ENCODE results near the gene KANSL2. TPM values are rescaled to one million over a fixed set of nuclear protein-coding genes. Genes with fewer than 3 reads are reported as not detected.
"Not testable (repeated sequence)": the region's sequence is repeated elsewhere in the genome, so short reads cannot be mapped to it uniquely, and the experiment has no call there.

Gene KANSL2
- total and polyA plus RNA-seq, 9 of the 15 experiments (the other 6 are each of a cell fraction or from before 2014, with no cell fraction given), result 41.1 to 89.8 (median 55.4) TPM

- in situ Hi-C loops (cut with MboI); CTCF ChIA-PET (ENCODE audit: low intra/inter-chr PET ratio); H3K4me1 ChIP-seq (replicated peaks in 1 of 2; ENCODE audit: control insufficient read depth in 2 of 2, insufficient read depth in 2 of 2, low read length in 2 of 2); H3K79me2 ChIP-seq (ENCODE audit: control insufficient read depth, insufficient read depth, low read length); H3K9ac ChIP-seq (ENCODE audit: insufficient read depth in 1 of 2, low read depth in 2 of 2, low read length in 2 of 2); DNase-seq (ENCODE audit: extremely low read depth in 1 of 4, low spot score in 3 of 4); H3K4me3 ChIP-seq; H3K4me2 ChIP-seq (ENCODE audit: insufficient read depth, low read length); H4K20me1 ChIP-seq (replicated peaks; ENCODE audit: control insufficient read depth, insufficient read depth, low read length); H2AFZ ChIP-seq (ENCODE audit: low read depth, low read length); H3K9me3 ChIP-seq (replicated peaks; ENCODE audit: control insufficient read depth, insufficient read depth, low read depth, low read length); intact Hi-C loops (cut with micrococcal nuclease); H3K9me1 ChIP-seq (ENCODE audit: control insufficient read depth, insufficient read depth, low read length); FAIRE-seq; BruUV-seq (replicated peaks); ATAC-seq; H3K27ac ChIP-seq (ENCODE audit: extremely low read depth, low read depth, low read length); POLR2A ChIA-PET; H3K36me3 ChIP-seq (ENCODE audit: control insufficient read depth, insufficient read depth, low read length): not testable (repeated sequence)
- TF ChIP-seq ZNF316 (IDR thresholded peaks at IDR 0.05) (peak; percentile 92), MBD2 (IDR thresholded peaks at IDR 0.05; ENCODE audit: borderline replicate concordance, low read depth) (0 out of 2 replicates have a peak, but pooled peaks have one; percentile 21), FOS (IDR thresholded peaks at IDR 0.05; ENCODE audit: extremely low read depth, insufficient read length) (peak; percentile 44), MAFF (IDR thresholded peaks at IDR 0.05; ENCODE audit: low read length) (0 out of 2 replicates have a peak, but pooled peaks have one; percentile 8), ASH1L (IDR thresholded peaks at IDR 0.05; ENCODE audit: borderline replicate concordance, low read depth, partially characterized antibody) (peak; percentile 81), NFYB (IDR thresholded peaks at IDR 0.05; ENCODE audit: extremely low read depth, insufficient read length) (peak; percentile 82), MAFG (tag; conservative IDR thresholded peaks at IDR 0.05) (peak; percentile 79), C11orf30 (IDR thresholded peaks at IDR 0.05; ENCODE audit: low read depth) (peak; percentile 79)
- 9% methylated on average over 7 of the region's 7 CpGs for WGBS (ENCODE audit: insufficient coverage, low coverage, missing lambda C conversion rate)
- peaks cover 9 to 20% of the 10 kb centered on the region in 2 experiments; a peak in 4 of 5 replicates for H3K27me3 ChIP-seq (ENCODE audit: control insufficient read depth in 2 of 2, insufficient read depth in 2 of 2, low read length in 2 of 2)
Measured at GRCh38 chr12:48622997-48623396, 59.0 kb downstream of the KANSL2 start.

All from K562 (cell line).